GM12878 (cell line): ENCODE results near the gene THAP10. TPM values are rescaled to one million over a fixed set of nuclear protein-coding genes. Genes with fewer than 3 reads are reported as not detected.
A peak's percentile ranks its signal among the peaks of the same experiment; 100 is the strongest.

ENCODE experiments used
- ATAC-seq: fragments of 200-7000 bp; cut with Tn5 transposase; 3 replicates; pipeline ENCODE4 v1.9.1; 2020; ENCODE audit warnings: mild to moderate bottlenecking, moderate library complexity
- BruUV-seq: library from RNA; stranded (reverse); fragments of 400-500 nt; replicated peaks from 2 replicates; lab custom pipeline; 2021; lab: Mats Ljungman, UMichigan
- CTCF ChIA-PET: fragments of 300-600 bp; sonication (Branson Sonifier 250); formaldehyde crosslinking; extraction: SDS; loops from one replicate; lab custom pipeline; 2021; ENCODE audit warnings: inconsistent platforms; lab: Yijun Ruan, JAX
- POLR2A ChIA-PET: fragments of 350-600 bp; formaldehyde crosslinking; extraction: SDS; loops from one replicate; lab custom pipeline; 2021; ENCODE audit warnings: inconsistent platforms; lab: Charles Lee
- RAD21 ChIA-PET: fragments of 300-600 bp; sonication (Branson Sonifier 250); formaldehyde crosslinking; loops from one replicate; lab custom pipeline; 2023; ENCODE audit warnings: antibody characterized with exemption; ENCODE audit not compliant: unreplicated experiment; lab: Charles Lee
- SMC1A ChIA-PET: fragments of 300-600 bp; sonication (Branson Sonifier 250); formaldehyde crosslinking; loops from one replicate; lab custom pipeline; 2023; ENCODE audit not compliant: unreplicated experiment, uncharacterized antibody; lab: Charles Lee
- DNase-seq: peaks from one replicate; pipeline ENCODE4 v3.0.0-alpha.2; 2011; ENCODE audit warnings: low read depth, low spot score
- FAIRE-seq: peaks from 3 replicates; lab custom pipeline; 2011; peaks lifted over from hg19 to GRCh38; lab: Jason Lieb, UNC
- H2AFZ ChIP-seq: 2 replicates; pipeline ENCODE4 v1.6.0; 2011; ENCODE audit warnings: low read depth, low read length, control low read depth; ENCODE audit not compliant: control insufficient read depth
- H3K27ac ChIP-seq: 2 replicates; pipeline ENCODE4 v1.5.1; 2011; ENCODE audit warnings: control low read depth; ENCODE audit not compliant: control insufficient read depth, insufficient read depth
- H3K27me3 ChIP-seq, 2 experiments: replicated peaks in 1 of 2; 2 replicates each; pipeline versions ENCODE4 v1.6.0 to v1.6.1; 2011; ENCODE audit warnings: low read length in 1 of 2; ENCODE audit not compliant: control insufficient read depth in 2 of 2, insufficient read depth in 2 of 2
- H3K36me3 ChIP-seq, 2 experiments: 2 replicates each; pipeline ENCODE4 v1.5.1; 2011; ENCODE audit warnings: low read length in 1 of 2; ENCODE audit not compliant: control insufficient read depth in 2 of 2, insufficient read depth in 2 of 2
- H3K4me1 ChIP-seq: 2 replicates; pipeline ENCODE4 v1.6.1; 2011; ENCODE audit warnings: mild to moderate bottlenecking, low read length, moderate library complexity, mixed read lengths; ENCODE audit not compliant: control insufficient read depth, insufficient read depth
- H3K4me2 ChIP-seq: 2 replicates; pipeline ENCODE4 v1.6.0; 2011; ENCODE audit warnings: control low read depth; ENCODE audit not compliant: control insufficient read depth, insufficient read depth
- H3K4me3 ChIP-seq: fragments of 200-600 bp; sonication (generic); 2 replicates; pipeline ENCODE4 v1.5.1; 2016
- H3K79me2 ChIP-seq: 2 replicates; pipeline ENCODE4 v1.6.0; 2011; ENCODE audit warnings: low read length; ENCODE audit not compliant: control insufficient read depth, insufficient read depth
- H3K9ac ChIP-seq: 2 replicates; pipeline ENCODE4 v1.8.0; 2011; ENCODE audit warnings: low read length, control low read depth, mixed read lengths; ENCODE audit not compliant: control insufficient read depth, insufficient read depth
- H3K9me3 ChIP-seq: replicated peaks from 3 replicates; pipeline ENCODE4 v1.5.1; 2011; ENCODE audit warnings: mild to moderate bottlenecking, low read length; ENCODE audit not compliant: control insufficient read depth, insufficient read depth
- H4K20me1 ChIP-seq: 2 replicates; pipeline ENCODE4 v1.6.0; 2011; ENCODE audit not compliant: control insufficient read depth, insufficient read depth
- MEF2A ChIP-seq: IDR thresholded peaks from 2 replicates; pipeline ENCODE4 v1.6.1; 2011; ENCODE audit warnings: low read depth, mild to moderate bottlenecking, low read length, moderate library complexity; ENCODE audit not compliant: insufficient read depth
- SREBF2 ChIP-seq: IDR thresholded peaks from 2 replicates; pipeline ENCODE4 v1.6.1; 2012; ENCODE audit warnings: mild to moderate bottlenecking, low read length
- ZNF384 ChIP-seq: IDR thresholded peaks from 2 replicates; pipeline ENCODE4 v1.6.1; 2012; ENCODE audit warnings: low read depth, mild to moderate bottlenecking, low read length, improper control_type of control experiment, borderline replicate concordance
- ZNF622 ChIP-seq: fragments of 450-650 bp; IDR thresholded peaks from 2 replicates; pipeline ENCODE4 v1.6.1; 2017; ENCODE audit warnings: mild to moderate bottlenecking, inconsistent platforms
- WGBS: methylation state at CpG from one replicate; pipeline ENCODE4 v1.1.6; 2016; ENCODE audit warnings: low lambda C conversion rate; ENCODE audit not compliant: insufficient replicate concordance, insufficient coverage; ENCODE audit errors: missing lambda C conversion rate; 5-methylcytosine and 5-hydroxymethylcytosine counted together
- in situ Hi-C: fragments of 300-500 bp; cut with MboI; formaldehyde crosslinking; loops from 9 replicates; pipeline ENCODE4 v1.14.3; 2018; ENCODE audit warnings: mixed read lengths
- intact Hi-C: fragments of 100-400 bp; cut with micrococcal nuclease; formaldehyde crosslinking; loops from one replicate; pipeline ENCODE4 v1.14.2; 2022; ENCODE audit not compliant: unreplicated experiment
- polyA plus RNA-seq, 11 experiments: library from polyadenylated mRNA; depleted of rRNA in 4 of 11; unstranded in 6 of 11; stranded (reverse) in 5 of 11; fragments of >200 nt; fragmentation: Nextera tagmentation in 4 of 11; fragmentation: Illumina TruSeq in 1 of 11; extraction: Ambion mirVana in 4 of 11; extraction: Trizol in 1 of 11; gene quantifications; 1 replicate in 1 of 11; 2 replicates in 10 of 11; pipeline versions ENCODE4 v1.2.1 to v1.2.3, GENCODE V29; 2011 to 2016; ENCODE audit warnings: inconsistent platforms in 2 of 11, missing spikeins in 2 of 11, low read depth in 1 of 11
- total RNA-seq, 4 experiments: library from RNA; depleted of rRNA in 3 of 4; stranded (reverse); fragments of >200 nt in 3 of 4; fragmentation: Illumina TruSeq in 1 of 4; extraction: Trizol in 1 of 4; gene quantifications; 2 replicates each; pipeline versions ENCODE4 v1.2.1 to v1.2.3, GENCODE V29; 2013 to 2021
- TF ChIP-seq, protein P1 (sequence below): IDR thresholded peaks from 2 replicates; pipeline ENCODE4 v1.6.1; 2011; ENCODE audit warnings: low read depth, mild to moderate bottlenecking, low read length, moderate library complexity, borderline replicate concordance; ENCODE audit errors: extremely low read depth
- TF ChIP-seq, protein P2 (sequence below): fragments of 450-650 bp; IDR thresholded peaks from 2 replicates; pipeline ENCODE4 v1.6.1; 2014; ENCODE audit warnings: mild to moderate bottlenecking

Gene THAP10
- total and polyA plus RNA-seq, 10 of the 15 experiments (the other 5 are each of a cell fraction or from before 2014, with no cell fraction given), result 0.35 to 5.2 (median 1.4) TPM

DNA sequence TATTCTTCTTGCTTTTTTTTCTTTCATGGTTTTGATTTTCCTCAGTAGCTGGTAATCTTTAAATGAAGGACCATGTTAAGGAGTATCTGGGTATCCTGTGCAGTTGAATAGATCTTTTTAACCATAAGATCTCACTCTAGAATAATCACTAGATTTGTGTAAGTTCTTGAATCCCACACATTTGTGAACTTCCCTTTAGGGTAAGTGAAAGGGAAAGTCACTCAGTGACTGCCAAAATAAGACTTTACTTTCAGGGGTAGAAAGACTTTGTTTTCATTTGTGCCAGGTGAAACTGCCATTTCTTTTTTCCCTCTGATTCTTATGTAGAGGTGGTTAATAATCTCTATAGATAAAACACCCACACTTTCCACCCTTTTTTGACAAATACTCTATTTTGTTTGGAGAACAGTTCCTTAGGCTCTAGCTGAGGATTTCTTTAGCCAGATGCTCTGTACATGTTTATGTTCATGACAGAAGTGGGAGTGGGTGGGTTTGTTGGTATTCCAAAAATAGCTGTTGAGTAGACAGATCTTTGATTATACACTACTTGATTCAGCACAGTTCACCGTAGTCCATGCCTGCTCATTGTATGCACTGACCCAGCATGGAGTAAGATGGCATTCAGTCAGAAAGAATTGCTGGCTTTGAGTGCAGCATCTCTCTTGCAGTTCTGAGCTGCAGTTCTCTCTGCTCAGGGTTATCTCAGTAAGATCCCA lies 28.9 kb upstream of the THAP10 start:
- DNase-seq (peak; percentile 15), FAIRE-seq (no peak), ATAC-seq (0 out of 3 replicates have a peak, but pooled peaks have one; percentile 22)
- TF ChIP-seq ZNF384 (no peak), MEF2A (0 out of 2 replicates have a peak, but pooled peaks have one; percentile 36)
- TF ChIP-seq, protein P1, sequence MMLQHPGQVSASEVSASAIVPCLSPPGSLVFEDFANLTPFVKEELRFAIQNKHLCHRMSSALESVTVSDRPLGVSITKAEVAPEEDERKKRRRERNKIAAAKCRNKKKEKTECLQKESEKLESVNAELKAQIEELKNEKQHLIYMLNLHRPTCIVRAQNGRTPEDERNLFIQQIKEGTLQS, result no peak
- H3K27me3 ChIP-seq, result no peaks in the 10 kb centered on the region
- ChIA-PET RAD21 (no interaction called here), POLR2A (no interaction called here), SMC1A (no interaction called here), CTCF (interaction anchor here (1.0 kb wide), 1 partner anchor 96 kb away, joined by 3 read pairs; no protein-coding TSS in a partner anchor)
- no peaks in the 10 kb centered on the region for H3K79me2 ChIP-seq
- H4K20me1 ChIP-seq, result no peaks in the 10 kb centered on the region
- H3K36me3 ChIP-seq, result no peaks in the 10 kb centered on the region
- H3K27ac ChIP-seq, result peak overlapping the region; percentile 29
- H3K4me1 ChIP-seq, result peaks cover 4% of the 10 kb centered on the region; the same call in 1 of the 2 replicates
- peak overlapping the region; percentile 56 for H3K4me2 ChIP-seq
- intact Hi-C loops (no loop called here), in situ Hi-C loops (no loop called here)
- peak overlapping the region; percentile 37 for H2AFZ ChIP-seq
- 4% methylated on average over 1 of the region's 1 CpG for WGBS
- H3K9ac ChIP-seq, result no peak overlapping the region
- no TSS peak for BruUV-seq
- peaks cover 3% of the 10 kb centered on the region; the same call in 2 of the 3 replicates for H3K9me3 ChIP-seq
- H3K4me3 ChIP-seq, result peak overlapping the region; percentile 18; the same call in 1 of the 2 replicates

DNA sequence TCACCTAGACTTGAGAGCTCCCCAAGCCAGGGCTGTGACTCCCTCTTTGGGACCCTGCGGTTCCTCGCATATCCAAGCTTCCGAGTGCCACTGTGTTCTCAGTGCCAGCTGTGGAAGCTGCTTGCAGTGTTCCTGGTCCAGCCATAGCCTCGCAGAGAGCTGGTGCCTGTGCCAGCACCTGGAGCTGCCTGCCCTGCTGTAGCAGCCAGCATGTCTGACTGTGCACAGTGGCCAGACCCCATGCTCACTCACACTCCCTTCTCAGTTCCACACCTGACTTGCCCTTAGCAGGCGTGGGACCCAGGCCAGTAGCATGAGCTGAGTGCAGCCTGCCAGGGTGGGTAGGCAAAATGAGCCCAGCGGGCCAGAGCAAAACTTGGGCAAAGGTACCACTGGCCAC lies 25.7 kb upstream of the THAP10 start:
- no TSS peak for BruUV-seq
- H3K27me3 ChIP-seq, result no peaks in the 10 kb centered on the region
- ChIA-PET SMC1A (no interaction called here), CTCF (interaction anchor here (1.0 kb wide), 1 partner anchor 11 kb away, joined by 3 read pairs; no protein-coding TSS in a partner anchor), POLR2A (no interaction called here), RAD21 (no interaction called here)
- H3K79me2 ChIP-seq, result no peaks in the 10 kb centered on the region
- H3K4me2 ChIP-seq, result no peak overlapping the region
- no peaks in the 10 kb centered on the region for H4K20me1 ChIP-seq
- no peaks in the 10 kb centered on the region for H3K36me3 ChIP-seq
- in situ Hi-C loops, result no loop called here
- H3K27ac ChIP-seq, result no peak overlapping the region
- ATAC-seq (no peak), FAIRE-seq (no peak), DNase-seq (no peak)
- intact Hi-C loops, result no loop called here
- no peak overlapping the region for H3K9ac ChIP-seq
- no peak overlapping the region for H3K4me3 ChIP-seq
- peaks cover 4% of the 10 kb centered on the region; the same call in 1 of the 2 replicates for H3K4me1 ChIP-seq
- TF ChIP-seq SREBF2 (no peak), ZNF622 (no peak)
- TF ChIP-seq, protein P2, sequence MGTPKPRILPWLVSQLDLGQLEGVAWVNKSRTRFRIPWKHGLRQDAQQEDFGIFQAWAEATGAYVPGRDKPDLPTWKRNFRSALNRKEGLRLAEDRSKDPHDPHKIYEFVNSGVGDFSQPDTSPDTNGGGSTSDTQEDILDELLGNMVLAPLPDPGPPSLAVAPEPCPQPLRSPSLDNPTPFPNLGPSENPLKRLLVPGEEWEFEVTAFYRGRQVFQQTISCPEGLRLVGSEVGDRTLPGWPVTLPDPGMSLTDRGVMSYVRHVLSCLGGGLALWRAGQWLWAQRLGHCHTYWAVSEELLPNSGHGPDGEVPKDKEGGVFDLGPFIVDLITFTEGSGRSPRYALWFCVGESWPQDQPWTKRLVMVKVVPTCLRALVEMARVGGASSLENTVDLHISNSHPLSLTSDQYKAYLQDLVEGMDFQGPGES, result no peak
- no peak overlapping the region for H2AFZ ChIP-seq
- H3K9me3 ChIP-seq, result peaks cover 3% of the 10 kb centered on the region; the same call in 2 of the 3 replicates
- 59% methylated on average over 6 of the region's 6 CpGs for WGBS
